ENCODE results near the gene MTFR1L.

- no peak for TF ChIP-seq CTCF (conservative IDR thresholded peaks at IDR 0.05; ENCODE audit: low read length)
- TF ChIP-seq EZH2phosphoT487 (IDR thresholded peaks at IDR 0.05; ENCODE audit: borderline replicate concordance, low read depth, low read length), result no peak
These were observed 51.4 kb downstream of the MTFR1L start for GRCh38 chr1:25871086-25871703.

Measured in OCI-LY7 (cell line).